Measurements from ENCODE around the gene PCSK6. TPM values are rescaled to one million over a fixed set of nuclear protein-coding genes. Genes with fewer than 3 reads are reported as not detected.

PCSK6 gene
- total RNA-seq, 1 donor from 2014 or later, result 3.8 TPM

- Mint-ChIP-seq H3K27ac (ENCODE audit: unreplicated experiment) (no peak overlapping the region), H3K36me3 (ENCODE audit: unreplicated experiment) (no peaks in the 10 kb centered on the region), H3K27me3 (ENCODE audit: unreplicated experiment) (peaks cover 9% of the 10 kb centered on the region), H3K9me3 (ENCODE audit: unreplicated experiment) (peaks cover 2% of the 10 kb centered on the region), H3K4me1 (ENCODE audit: low read depth, unreplicated experiment) (no peaks in the 10 kb centered on the region), H3K4me3 (ENCODE audit: unreplicated experiment) (no peak overlapping the region)
- DNase-seq, result no peak
- TF ChIP-seq CTCF (IDR thresholded peaks at IDR 0.05; ENCODE audit: partially characterized antibody, unreplicated experiment), result no peak
Observed at GRCh38 chr15:101269479-101270223, 219.9 kb downstream of the PCSK6 start.

- no peaks in the 10 kb centered on the region for H3K4me1 Mint-ChIP-seq (ENCODE audit: low read depth, unreplicated experiment)
- DNase-seq, result no peak
- H3K4me3 Mint-ChIP-seq (ENCODE audit: unreplicated experiment), result no peak overlapping the region
- TF ChIP-seq CTCF (IDR thresholded peaks at IDR 0.05; ENCODE audit: partially characterized antibody, unreplicated experiment), result no peak
- peaks cover 9% of the 10 kb centered on the region for H3K27me3 Mint-ChIP-seq (ENCODE audit: unreplicated experiment)
- H3K27ac Mint-ChIP-seq (ENCODE audit: unreplicated experiment), result no peak overlapping the region
- H3K9me3 Mint-ChIP-seq (ENCODE audit: unreplicated experiment), result peaks cover 2% of the 10 kb centered on the region
- H3K36me3 Mint-ChIP-seq (ENCODE audit: unreplicated experiment), result no peaks in the 10 kb centered on the region
Observed at GRCh38 chr15:101267320-101268104, 222.0 kb downstream of the PCSK6 start.

GRCh38 chr15:101266787-101267186, 222.7 kb downstream of the PCSK6 start:
- H3K9me3 Mint-ChIP-seq (ENCODE audit: unreplicated experiment), result peaks cover 2% of the 10 kb centered on the region
- H3K27me3 Mint-ChIP-seq (ENCODE audit: unreplicated experiment), result peaks cover 9% of the 10 kb centered on the region
- H3K36me3 Mint-ChIP-seq (ENCODE audit: unreplicated experiment), result no peaks in the 10 kb centered on the region
- H3K4me1 Mint-ChIP-seq (ENCODE audit: low read depth, unreplicated experiment), result no peaks in the 10 kb centered on the region
- TF ChIP-seq CTCF (IDR thresholded peaks at IDR 0.05; ENCODE audit: partially characterized antibody, unreplicated experiment), result no peak
- no peak overlapping the region for H3K4me3 Mint-ChIP-seq (ENCODE audit: unreplicated experiment)
- DNase-seq, result no peak
- H3K27ac Mint-ChIP-seq (ENCODE audit: unreplicated experiment), result no peak overlapping the region

- Mint-ChIP-seq H3K4me1 (ENCODE audit: low read depth, unreplicated experiment) (no peaks in the 10 kb centered on the region), H3K4me3 (ENCODE audit: unreplicated experiment) (no peak overlapping the region), H3K27ac (ENCODE audit: unreplicated experiment) (no peak overlapping the region), H3K36me3 (ENCODE audit: unreplicated experiment) (no peaks in the 10 kb centered on the region), H3K9me3 (ENCODE audit: unreplicated experiment) (peaks cover 2% of the 10 kb centered on the region), H3K27me3 (ENCODE audit: unreplicated experiment) (peaks cover 9% of the 10 kb centered on the region)
- TF ChIP-seq CTCF (IDR thresholded peaks at IDR 0.05; ENCODE audit: partially characterized antibody, unreplicated experiment), result no peak
- DNase-seq, result no peak
Observed at GRCh38 chr15:101266034-101266433, 223.5 kb downstream of the PCSK6 start.

All from glutamatergic neuron (in vitro differentiated cells).